NT2/D1 (cell line): Measurements from ENCODE around the gene PCDHGB7.

Experiments
- YY1 ChIP-seq: IDR thresholded peaks from 2 replicates; pipeline ENCODE4 v1.6.1; 2011; ENCODE audit not compliant: insufficient read length, insufficient read depth
- ZNF274 ChIP-seq: IDR thresholded peaks from 2 replicates; pipeline ENCODE4 v1.6.1; 2011; ENCODE audit warnings: mild to moderate bottlenecking, low read depth, low read length

DNA sequence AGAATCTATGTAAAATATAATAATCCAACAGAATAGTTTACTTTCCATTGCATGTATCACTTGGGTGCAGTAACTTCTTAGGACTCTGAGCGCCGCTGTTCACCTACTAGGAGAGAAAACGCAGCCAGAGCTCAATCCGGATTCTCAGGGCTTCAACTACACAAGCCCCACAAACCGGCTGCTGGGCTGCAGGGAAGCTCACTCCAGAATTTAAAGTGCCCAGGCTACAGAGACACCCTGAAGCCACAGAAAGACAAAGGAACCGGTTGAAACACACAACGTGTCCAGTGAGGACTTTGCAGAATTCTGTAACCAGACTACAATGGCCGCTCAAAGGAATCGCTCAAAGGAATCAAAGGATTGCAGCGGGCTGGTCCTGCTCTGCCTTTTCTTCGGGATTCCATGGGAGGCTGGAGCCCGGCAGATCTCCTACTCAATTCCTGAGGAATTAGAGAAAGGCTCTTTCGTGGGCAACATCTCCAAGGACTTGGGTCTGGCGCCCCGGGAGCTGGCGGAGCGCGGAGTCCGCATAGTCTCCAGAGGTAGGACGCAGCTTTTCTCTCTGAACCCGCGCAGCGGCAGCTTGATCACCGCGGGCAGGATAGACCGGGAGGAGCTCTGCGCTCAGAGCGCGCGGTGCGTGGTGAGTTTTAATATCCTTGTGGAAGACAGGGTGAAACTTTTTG is 4.5 kb upstream of the PCDHGB7 start, which contains the start of gene PCDHGA10:
- TF ChIP-seq ZNF274 (no peak), YY1 (no peak)
